Measurements from ENCODE around the gene WDR59.
A peak's percentile ranks its signal among the peaks of the same experiment; 100 is the strongest.
"Not testable (repeated sequence)": the region's sequence is repeated elsewhere in the genome, so short reads cannot be mapped to it uniquely, and the experiment has no call there.

Gene WDR59

GRCh38 chr16:75011634-75012307 lies 26.8 kb upstream of the WDR59 start:
- peak; percentile 96 for DNase-seq

- DNase-seq, result no peak
Measured at GRCh38 chr16:75010427-75010826, 25.5 kb upstream of the WDR59 start.

GRCh38 chr16:75007443-75007842 lies 22.5 kb upstream of the WDR59 start:
- no peak for DNase-seq

GRCh38 chr16:75005697-75006096 lies 20.8 kb upstream of the WDR59 start:
- DNase-seq, result no peak

GRCh38 chr16:75004460-75004859 lies 19.5 kb upstream of the WDR59 start:
- DNase-seq, result no peak

- DNase-seq, result peak; percentile 24
Measured at GRCh38 chr16:75003931-75004330, 19.0 kb upstream of the WDR59 start.

- no peak for DNase-seq
Measured at GRCh38 chr16:75002474-75002873, 17.6 kb upstream of the WDR59 start.

GRCh38 chr16:75000481-75001081 lies 15.7 kb upstream of the WDR59 start:
- DNase-seq, result peak; percentile 24

GRCh38 chr16:74999609-75000480 lies 14.9 kb upstream of the WDR59 start:
- DNase-seq, result peak; percentile 41

GRCh38 chr16:74999219-74999608 lies 14.3 kb upstream of the WDR59 start:
- peak; percentile 37 for DNase-seq

- DNase-seq, result peak; percentile 78
Measured at GRCh38 chr16:74998481-74999218, 13.7 kb upstream of the WDR59 start, which contains the start of gene ZNRF1. TSS of gene ZNRF1 (plus strand) at chr16:74999024. CDS start at chr16:74999672, 648 bp downstream.

GRCh38 chr16:74997042-74997491 lies 12.1 kb upstream of the WDR59 start:
- no peak for DNase-seq

GRCh38 chr16:74995986-74996385 lies 11.1 kb upstream of the WDR59 start:
- DNase-seq, result no peak

GRCh38 chr16:74991593-74992403 lies 6.9 kb upstream of the WDR59 start:
- no peak for DNase-seq

- DNase-seq, result no peak
Measured at GRCh38 chr16:74991268-74991592, 6.3 kb upstream of the WDR59 start.

GRCh38 chr16:74990832-74991231 lies 5.9 kb upstream of the WDR59 start:
- DNase-seq, result no peak

- DNase-seq, result not testable (repeated sequence)
Measured at GRCh38 chr16:74989864-74990263, 4.9 kb upstream of the WDR59 start.

- no peak for DNase-seq
Measured at GRCh38 chr16:74987027-74987681, 2.2 kb upstream of the WDR59 start.

GRCh38 chr16:74984194-74984528 lies 762 bp downstream of the WDR59 start:
- no peak for DNase-seq

- DNase-seq, result no peak
Measured at GRCh38 chr16:74982256-74982655, 2.7 kb downstream of the WDR59 start.

- no peak for DNase-seq
Measured at GRCh38 chr16:74975591-74975990, 9.3 kb downstream of the WDR59 start.

- no peak for DNase-seq
Measured at GRCh38 chr16:74973304-74973703, 11.6 kb downstream of the WDR59 start.
